ENCODE results near the gene CAPN12.

- TF ChIP-seq CTCF (IDR thresholded peaks at IDR 0.05), result no peak
- TF ChIP-seq POLR2A (IDR thresholded peaks at IDR 0.05), result no peak
Observed at GRCh38 chr19:38700350-38700901, 43.8 kb downstream of the CAPN12 start.
